Stimulated activated CD4-positive, alpha-beta T cell treated with anti-CD3 and anti-CD28 coated beads, Interleukin-2, amount 100 ng/mL, for 4 hours (primary cell): Measurements from ENCODE around the gene SRGAP2.
"Not testable (repeated sequence)": the region's sequence is repeated elsewhere in the genome, so short reads cannot be mapped to it uniquely, and the experiment has no call there.

Experiments
- DNase-seq: peaks from one replicate; pipeline ENCODE4 v3.0.0-alpha.2; 2020; ENCODE audit warnings: low read depth

SRGAP2 gene

GRCh38 chr1:206250953-206251681 is 47.8 kb downstream of the SRGAP2 start:
- DNase-seq = not testable (repeated sequence)

GRCh38 chr1:206252680-206253335 is 49.5 kb downstream of the SRGAP2 start:
- not testable (repeated sequence) for DNase-seq
